Spleen (tissue), 7 donors: ENCODE data around the gene TMEM63B.

ENCODE experiments used
- CTCF ChIP-seq, 11 experiments: fragments of 200-600 bp in 7 of 11; fragments of 450-650 bp in 4 of 11; sonication (generic) in 4 of 11; IDR thresholded peaks in 8 of 11; conservative IDR thresholded peaks in 3 of 11; 1 replicate in 7 of 11; 2 replicates in 4 of 11; pipeline versions ENCODE4 v1.4.0 to v1.8.0; 2016 to 2021; ENCODE audit warnings: antibody characterized with exemption in 11 of 11, inconsistent platforms in 4 of 11, mild to moderate bottlenecking in 1 of 11
- POLR2AphosphoS5 ChIP-seq, 3 donors: sonication (generic); formaldehyde crosslinking; IDR thresholded peaks; one replicate each; pipeline ENCODE4 v1.5.1; 2017; ENCODE audit warnings: antibody characterized with exemption in 3 of 3
- donor health status: DM: no; HTN: no; CAD: no; lungs with moderate emphysema.
- donor health status: DM: no; HTN: no; CAD: no.
- donor health status: DM: no; HTN: no; CAD: no.

DNA sequence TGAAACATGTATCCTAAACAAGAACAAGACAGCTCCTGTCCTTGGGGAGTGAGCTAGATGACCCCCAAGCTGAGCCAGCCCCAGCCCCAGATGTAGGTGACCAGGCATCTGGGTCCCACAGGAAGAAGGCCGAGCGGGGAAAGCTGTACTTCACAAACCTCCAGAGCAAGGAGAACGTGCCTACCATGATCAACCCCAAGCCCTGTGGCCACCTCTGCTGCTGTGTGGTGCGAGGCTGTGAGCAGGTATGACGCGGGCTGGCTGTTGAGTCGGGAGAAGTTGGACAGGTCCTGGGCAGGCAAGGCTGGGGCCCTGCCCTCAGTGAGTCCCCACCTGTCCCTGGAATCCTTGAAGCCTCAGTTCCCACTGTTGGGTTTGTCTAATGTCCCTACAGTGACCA is 19.9 kb downstream of the TMEM63B start:
- TF ChIP-seq POLR2AphosphoS5 (IDR thresholded peaks at IDR 0.05) (no peak), CTCF (IDR thresholded peaks at IDR 0.05 in 8 of 11, conservative IDR thresholded peaks at IDR 0.05 in 3 of 11) (no peak)
